ENCODE data around the gene OPRM1. TPM values are rescaled to one million over a fixed set of nuclear protein-coding genes. Genes with fewer than 3 reads are reported as not detected.

Gene OPRM1
- total RNA-seq: not detected in 2 replicates

DNA sequence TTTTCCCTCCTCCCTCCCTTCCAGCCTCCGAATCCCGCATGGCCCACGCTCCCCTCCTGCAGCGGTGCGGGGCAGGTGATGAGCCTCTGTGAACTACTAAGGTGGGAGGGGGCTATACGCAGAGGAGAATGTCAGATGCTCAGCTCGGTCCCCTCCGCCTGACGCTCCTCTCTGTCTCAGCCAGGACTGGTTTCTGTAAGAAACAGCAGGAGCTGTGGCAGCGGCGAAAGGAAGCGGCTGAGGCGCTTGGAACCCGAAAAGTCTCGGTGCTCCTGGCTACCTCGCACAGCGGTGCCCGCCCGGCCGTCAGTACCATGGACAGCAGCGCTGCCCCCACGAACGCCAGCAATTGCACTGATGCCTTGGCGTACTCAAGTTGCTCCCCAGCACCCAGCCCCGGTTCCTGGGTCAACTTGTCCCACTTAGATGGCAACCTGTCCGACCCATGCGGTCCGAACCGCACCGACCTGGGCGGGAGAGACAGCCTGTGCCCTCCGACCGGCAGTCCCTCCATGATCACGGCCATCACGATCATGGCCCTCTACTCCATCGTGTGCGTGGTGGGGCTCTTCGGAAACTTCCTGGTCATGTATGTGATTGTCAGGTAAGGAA is at the start of gene OPRM1:
Gene OPRM1 (plus strand): TSS at position 10 of the 612 bp plus-strand sequence. CDS start 305 bp downstream, at position 315.

